IPS-18c (cell line): Measurements from ENCODE around the gene CEP120.
A peak's percentile ranks its signal among the peaks of the same experiment; 100 is the strongest.
"Not testable (repeated sequence)": the region's sequence is repeated elsewhere in the genome, so short reads cannot be mapped to it uniquely, and the experiment has no call there.

Experiments
- H3K4me3 ChIP-seq: 2 replicates; pipeline ENCODE4 v1.7.0; 2013; ENCODE audit warnings: low read depth, mild to moderate bottlenecking, low read length, moderate library complexity; ENCODE audit not compliant: insufficient read depth
- H3K9me3 ChIP-seq: one replicate; pipeline ENCODE4 v1.6.1; 2013; ENCODE audit warnings: mild to moderate bottlenecking, low read length, moderate library complexity; ENCODE audit not compliant: control insufficient read depth, insufficient read depth

Gene CEP120

GRCh38 chr5:123444016-123444415 is 20.8 kb upstream of the CEP120 start:
- H3K9me3 ChIP-seq = no peaks in the 10 kb centered on the region
- no peak overlapping the region for H3K4me3 ChIP-seq

DNA sequence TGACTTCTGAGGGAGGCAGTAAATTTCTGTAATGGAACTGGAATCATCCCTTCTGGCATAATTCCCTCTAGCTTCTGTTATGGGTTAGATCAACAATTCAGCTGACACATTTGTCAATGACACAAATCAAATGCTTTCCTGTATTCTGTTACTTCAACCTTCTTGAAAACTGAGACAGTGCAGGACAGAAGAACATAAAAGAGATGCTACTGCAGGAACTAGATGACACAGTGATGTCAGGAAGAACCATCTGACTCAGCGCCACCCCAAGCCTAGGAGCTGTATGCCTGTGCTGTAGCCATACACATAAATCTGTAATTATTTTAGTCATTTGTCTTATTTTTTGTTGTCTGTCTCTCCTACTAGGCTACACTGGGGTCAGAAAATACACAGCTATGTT is 18.2 kb upstream of the CEP120 start:
- H3K4me3 ChIP-seq = no peak overlapping the region
- no peaks in the 10 kb centered on the region for H3K9me3 ChIP-seq

- Histone ChIP-seq H3K4me3 (no peak overlapping the region), H3K9me3 (no peaks in the 10 kb centered on the region)
Measured at GRCh38 chr5:123440456-123441181, 17.4 kb upstream of the CEP120 start.

GRCh38 chr5:123439709-123440108 is 16.5 kb upstream of the CEP120 start:
- no peak overlapping the region for H3K4me3 ChIP-seq
- H3K9me3 ChIP-seq = no peaks in the 10 kb centered on the region

GRCh38 chr5:123438902-123439301 is 15.7 kb upstream of the CEP120 start:
- Histone ChIP-seq H3K9me3 (no peaks in the 10 kb centered on the region), H3K4me3 (no peak overlapping the region)

DNA sequence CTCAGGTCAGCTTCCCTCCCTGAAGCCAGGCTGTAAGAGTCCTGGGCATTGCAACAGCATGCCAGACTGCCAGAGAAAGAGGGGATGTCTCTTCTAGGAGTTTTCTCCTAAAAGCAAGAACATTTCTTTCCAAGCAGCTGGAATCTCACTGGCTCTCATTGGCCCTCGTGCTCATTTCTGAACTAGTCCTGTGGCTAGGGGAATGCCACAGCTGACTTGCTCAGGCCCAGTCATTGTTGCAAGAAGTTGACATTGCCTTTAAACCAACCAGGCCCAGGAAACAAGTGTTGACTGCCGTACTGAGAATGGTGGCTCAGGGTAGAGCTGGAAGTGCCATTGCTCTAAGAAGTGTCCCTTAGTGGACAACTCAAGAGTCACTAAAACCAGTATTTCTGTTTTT is 15.0 kb upstream of the CEP120 start:
- H3K4me3 ChIP-seq = no peak overlapping the region
- no peaks in the 10 kb centered on the region for H3K9me3 ChIP-seq

DNA sequence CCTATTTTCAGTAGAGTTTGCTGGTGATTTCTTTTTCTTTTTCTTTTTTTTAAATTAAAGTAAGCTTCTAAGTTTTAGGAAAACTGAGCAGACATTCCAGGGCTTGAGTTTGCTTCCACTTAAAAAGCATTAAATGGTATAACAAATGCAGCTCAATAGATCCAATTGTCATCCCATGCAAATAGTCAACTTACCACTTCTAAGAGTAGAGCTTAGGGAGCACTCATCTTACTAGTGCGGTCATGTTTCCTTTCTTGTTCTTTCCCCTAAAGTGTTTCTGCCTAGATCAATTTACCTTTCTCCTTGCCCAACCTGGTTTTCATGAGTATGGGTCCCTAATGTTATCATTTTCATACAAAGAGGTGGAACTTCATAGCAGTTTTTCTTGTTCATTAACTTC is 13.0 kb upstream of the CEP120 start:
- no peak overlapping the region for H3K4me3 ChIP-seq
- peaks cover under 1% of the 10 kb centered on the region for H3K9me3 ChIP-seq

DNA sequence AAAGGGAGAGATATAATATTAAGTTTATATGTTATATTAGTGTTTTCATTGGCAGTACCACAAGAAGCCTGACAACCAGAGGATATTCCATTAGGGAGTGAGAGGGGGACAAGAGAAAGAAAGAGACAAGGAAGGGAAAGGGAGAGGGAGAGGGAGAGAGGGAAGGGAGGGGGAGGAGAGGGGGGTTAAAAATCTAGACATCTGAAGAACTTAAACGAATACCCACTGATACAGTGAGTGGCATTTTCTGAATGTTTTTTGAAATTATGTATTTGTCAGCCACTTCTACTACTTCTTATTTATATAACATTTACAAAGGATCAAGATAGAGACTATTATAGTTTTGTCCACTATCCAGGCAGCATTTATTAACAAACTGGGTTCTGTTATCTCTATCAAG is 11.6 kb upstream of the CEP120 start:
- Histone ChIP-seq H3K4me3 (no peak overlapping the region), H3K9me3 (peaks cover 2% of the 10 kb centered on the region)

- H3K4me3 ChIP-seq = no peak overlapping the region
- H3K9me3 ChIP-seq = peaks cover 2% of the 10 kb centered on the region
Measured at GRCh38 chr5:123433596-123433995, 10.4 kb upstream of the CEP120 start.

DNA sequence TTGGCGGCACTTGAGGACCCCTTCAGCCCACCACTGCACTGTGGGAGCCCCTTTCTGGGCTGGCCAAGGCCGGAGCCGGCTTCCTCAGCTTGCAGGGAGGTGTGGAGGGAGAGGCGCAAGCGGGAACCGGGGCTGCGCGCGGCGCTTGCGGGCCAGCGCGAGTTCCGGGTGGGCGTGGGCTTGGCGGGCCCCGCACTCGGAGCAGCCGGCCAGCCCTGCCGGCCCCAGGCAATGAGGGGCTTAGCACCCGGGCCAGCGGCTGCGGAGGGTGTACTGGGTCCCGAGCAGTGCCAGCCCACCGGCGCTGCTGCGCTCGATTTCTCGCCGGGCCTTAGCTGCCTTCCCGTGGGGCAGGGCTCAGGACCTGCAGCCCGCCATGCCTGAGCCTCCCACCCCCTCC is 7.2 kb upstream of the CEP120 start:
- not testable (repeated sequence) for H3K9me3 ChIP-seq, H3K4me3 ChIP-seq

- Histone ChIP-seq H3K4me3 (no peak overlapping the region), H3K9me3 (peaks cover 2% of the 10 kb centered on the region)
Measured at GRCh38 chr5:123429993-123430392, 6.8 kb upstream of the CEP120 start.

- Histone ChIP-seq H3K9me3 (peaks cover 2% of the 10 kb centered on the region), H3K4me3 (no peak overlapping the region)
Measured at GRCh38 chr5:123429221-123429954, 6.2 kb upstream of the CEP120 start.

DNA sequence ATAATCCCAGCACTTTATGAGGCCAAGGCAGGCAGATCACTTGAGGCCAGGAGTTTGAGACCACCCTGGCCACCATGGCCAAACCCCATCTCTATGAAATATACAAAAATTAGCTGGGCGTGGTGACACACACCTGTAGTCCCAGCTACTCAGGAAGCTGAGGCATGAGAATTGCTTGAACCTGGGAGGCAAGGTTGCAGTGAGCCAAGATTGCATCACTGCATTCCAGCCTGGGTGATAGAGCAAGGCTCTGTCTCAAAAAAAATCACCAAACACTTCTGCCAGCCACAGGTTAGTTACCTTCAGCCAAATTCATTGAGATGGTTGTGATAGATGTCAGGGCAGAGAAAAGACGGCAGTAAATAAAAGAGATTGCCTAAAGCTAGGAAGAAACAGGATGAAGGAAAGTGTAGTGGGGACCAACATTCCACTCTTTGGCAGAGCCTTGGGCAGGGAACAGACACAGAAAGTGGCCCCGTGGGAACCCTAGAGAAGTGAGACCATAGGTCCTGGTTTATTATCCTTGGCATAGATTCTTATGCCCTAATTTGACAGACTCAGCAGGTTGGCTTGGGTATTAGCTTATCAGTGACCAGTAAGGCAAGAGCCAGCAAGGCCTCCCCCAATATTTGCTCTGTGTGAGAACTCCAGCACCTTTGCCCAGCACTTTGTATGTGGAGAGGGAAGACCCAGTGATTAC is 5.5 kb upstream of the CEP120 start:
- H3K4me3 ChIP-seq = no peak overlapping the region
- peaks cover 2% of the 10 kb centered on the region for H3K9me3 ChIP-seq

GRCh38 chr5:123427281-123427680 is 4.1 kb upstream of the CEP120 start:
- H3K9me3 ChIP-seq = peaks cover 2% of the 10 kb centered on the region

DNA sequence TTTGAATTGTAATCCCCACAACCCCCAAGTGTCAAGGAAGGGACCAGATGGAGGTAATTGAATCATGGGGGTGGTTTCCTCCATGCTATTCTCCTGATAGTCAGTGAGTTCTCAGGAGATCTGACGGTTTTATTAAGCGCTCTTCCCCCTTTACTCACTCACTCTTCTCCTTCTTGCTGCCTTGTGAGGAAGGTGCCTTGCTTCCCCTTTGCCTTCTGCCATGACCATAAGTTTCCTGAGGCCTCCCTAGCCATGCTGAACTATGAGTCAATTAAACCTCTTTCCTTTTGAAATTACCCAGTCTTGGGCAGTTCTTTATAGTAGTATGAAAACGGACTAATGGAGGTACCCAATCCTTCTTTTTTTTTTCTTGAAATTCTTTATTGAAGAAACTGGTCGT is 2.2 kb upstream of the CEP120 start:
- Histone ChIP-seq H3K9me3 (no peaks in the 10 kb centered on the region), H3K4me3 (no peak overlapping the region)

More at GRCh38 chr5:123427281-123427680, 4.1 kb upstream of the CEP120 start:
- H3K4me3 ChIP-seq = no peak overlapping the region

DNA sequence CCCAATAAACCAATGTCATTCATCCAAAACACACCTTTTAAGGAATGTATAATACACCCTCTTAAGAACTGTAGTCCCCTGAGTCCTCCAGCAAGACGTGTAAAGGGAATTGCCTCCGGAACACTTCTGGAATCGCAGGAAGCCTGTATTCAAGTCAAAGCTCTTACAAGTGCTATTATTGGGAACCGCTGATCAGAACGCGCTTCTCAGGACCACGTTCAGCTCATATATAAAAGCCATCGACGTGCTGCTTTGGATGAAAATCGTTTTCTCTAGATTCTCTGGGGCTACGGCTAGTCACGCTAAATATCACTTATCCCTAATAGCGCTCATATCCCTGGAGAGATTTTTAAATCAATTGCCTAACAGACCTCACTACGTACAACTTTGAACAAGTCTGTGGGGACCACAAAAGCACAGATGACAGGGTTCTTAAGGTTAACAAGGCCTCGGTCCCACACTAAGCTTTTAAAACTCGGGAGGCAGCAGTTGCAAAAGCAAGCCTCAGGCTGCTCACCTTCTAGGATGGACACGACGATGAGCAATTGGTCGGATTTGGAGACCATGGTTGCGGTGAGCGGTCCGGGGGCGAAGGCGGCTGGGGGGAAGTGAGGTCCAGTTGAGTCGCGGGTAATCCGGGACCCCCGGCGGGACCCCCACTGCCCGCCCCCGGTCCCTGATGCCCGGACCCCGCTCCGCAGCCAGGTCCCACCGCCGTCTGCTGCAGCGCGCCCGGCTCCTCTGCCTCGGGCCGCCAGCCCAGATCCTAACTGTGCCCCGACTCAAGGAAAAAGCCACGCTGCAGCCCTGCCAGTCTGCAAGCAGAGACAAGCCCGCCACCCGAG is 548 bp downstream of the CEP120 start:
- H3K9me3 ChIP-seq = no peaks in the 10 kb centered on the region
- H3K4me3 ChIP-seq = peak overlapping the region; percentile 82

DNA sequence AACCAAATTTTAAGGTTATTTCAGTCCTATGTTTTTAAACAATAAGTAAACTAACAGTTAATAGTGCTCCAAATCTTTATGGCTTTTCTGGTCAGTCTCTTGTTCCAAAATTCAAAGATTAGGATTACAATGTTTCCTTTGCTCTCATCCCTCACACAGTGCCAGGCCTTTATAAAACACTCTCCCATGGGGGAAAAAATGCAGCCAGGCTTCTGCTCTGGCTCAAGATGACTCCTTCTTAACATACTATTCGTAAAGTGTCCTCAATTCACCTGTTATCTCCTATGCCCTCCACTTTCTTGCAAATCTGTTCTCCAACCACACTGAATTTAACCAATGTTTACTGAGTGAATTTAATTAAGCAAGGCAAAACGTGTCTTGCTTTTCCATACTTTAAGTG is 1.4 kb downstream of the CEP120 start:
- H3K4me3 ChIP-seq = peak overlapping the region; percentile 82
- H3K9me3 ChIP-seq = no peaks in the 10 kb centered on the region
